HCT116 (cell line): ENCODE results near the gene GNB1L. TPM values are rescaled to one million over a fixed set of nuclear protein-coding genes. Genes with fewer than 3 reads are reported as not detected.

Experiments
- ATAC-seq: fragments of 200-7000 bp; cut with Tn5 transposase; 2 replicates; pipeline ENCODE4 v1.9.1; 2020; ENCODE audit warnings: mild to moderate bottlenecking, moderate library complexity
- BruUV-seq: library from RNA; stranded (reverse); fragments of 400-500 nt; replicated peaks from 2 replicates; lab custom pipeline; 2021; lab: Mats Ljungman, UMichigan
- CTCF ChIA-PET: fragments of 300-600 bp; sonication (Branson Sonifier 250); formaldehyde crosslinking; loops from one replicate; lab custom pipeline; 2021; ENCODE audit warnings: antibody characterized with exemption; lab: Charles Lee
- POLR2A ChIA-PET: fragments of 300-600, 350-600 bp; sonication (Branson Sonifier 250); formaldehyde crosslinking; loops from one replicate; lab custom pipeline; 2021; ENCODE audit warnings: antibody characterized with exemption; lab: Charles Lee
- RAD21 ChIA-PET, 2 experiments: fragments of 300-600 bp; sonication (Branson Sonifier 250); formaldehyde crosslinking; loops; one replicate each; lab custom pipeline; 2023; ENCODE audit warnings: low total read pairs in 2 of 2; ENCODE audit not compliant: uncharacterized antibody in 2 of 2, unreplicated experiment in 2 of 2, low non-redundant PET in 1 of 2; lab: Charles Lee
- DNase-seq: peaks from one replicate; pipeline ENCODE4 v3.0.0-alpha.2; 2010; ENCODE audit warnings: low read depth, low spot score
- H2AFZ ChIP-seq: fragments of 200-600 bp; shearing (Covaris generic), sonication (generic); 2 replicates; pipeline ENCODE4 v1.6.1; 2017; ENCODE audit warnings: low read depth, mixed run types, mixed read lengths, antibody characterized with exemption, low read length; ENCODE audit not compliant: poor library complexity, severe bottlenecking
- H3K27ac ChIP-seq: 2 replicates; pipeline ENCODE4 v1.5.1; 2012; ENCODE audit warnings: low read depth, low read length
- H3K27me3 ChIP-seq: fragments of 200-600 bp; sonication (generic); 2 replicates; pipeline ENCODE4 v1.6.1; 2016; ENCODE audit warnings: mixed run types, low read length, mixed read lengths; ENCODE audit not compliant: insufficient read depth
- H3K36me3 ChIP-seq, 2 experiments: fragments of 200-500 bp in 1 of 2; fragments of 200-600 bp in 1 of 2; sonication (Bioruptor generic) in 1 of 2; sonication (generic) in 1 of 2; 2 replicates each; pipeline versions ENCODE4 v1.5.1 to v1.6.1; 2014 to 2016; ENCODE audit warnings: low read length in 2 of 2, inconsistent platforms in 1 of 2, mixed read lengths in 1 of 2, mixed run types in 1 of 2; ENCODE audit not compliant: insufficient read depth in 2 of 2, control insufficient read depth in 1 of 2
- H3K4me1 ChIP-seq, 2 experiments: fragments of 200-600 bp in 1 of 2; sonication (generic) in 1 of 2; 2 replicates each; pipeline versions ENCODE4 v1.5.1 to v1.6.1; 2012 to 2017; ENCODE audit warnings: low read length in 2 of 2, inconsistent platforms in 1 of 2, mild to moderate bottlenecking in 1 of 2, mixed read lengths in 1 of 2, mixed run types in 1 of 2, moderate library complexity in 1 of 2; ENCODE audit not compliant: insufficient read depth in 2 of 2, control insufficient read depth in 1 of 2
- H3K4me2 ChIP-seq: fragments of 200-600 bp; sonication (generic); 2 replicates; pipeline ENCODE4 v1.6.1; 2017; ENCODE audit warnings: mixed run types, low read length, mixed read lengths
- H3K4me3 ChIP-seq, 2 experiments: fragments of 200-600 bp in 1 of 2; sonication (generic) in 1 of 2; replicated peaks in 1 of 2; 2 replicates each; pipeline ENCODE4 v1.5.1; 2011 to 2016; ENCODE audit warnings: low read length in 2 of 2, control low read depth in 1 of 2, low read depth in 1 of 2, mild to moderate bottlenecking in 1 of 2, mixed read lengths in 1 of 2, mixed run types in 1 of 2
- H3K79me2 ChIP-seq: fragments of 200-600 bp; sonication (generic); 2 replicates; pipeline ENCODE4 v1.6.1; 2017; ENCODE audit warnings: mild to moderate bottlenecking, mixed run types, low read length, moderate library complexity, mixed read lengths; ENCODE audit not compliant: insufficient read depth
- H3K9ac ChIP-seq: fragments of 200-600 bp; sonication (generic); 2 replicates; pipeline ENCODE4 v1.6.1; 2016; ENCODE audit warnings: low read length, mixed read lengths
- H3K9me2 ChIP-seq: fragments of 200-600 bp; sonication (generic), shearing (Covaris generic); 2 replicates; pipeline ENCODE4 v1.6.1; 2017; ENCODE audit warnings: mixed run types, mild to moderate bottlenecking, moderate library complexity; ENCODE audit not compliant: insufficient read depth
- H3K9me3 ChIP-seq, 2 experiments: fragments of 200-500 bp in 1 of 2; fragments of 200-600 bp in 1 of 2; sonication (Bioruptor generic) in 1 of 2; sonication (generic) in 1 of 2; 2 replicates each; pipeline ENCODE4 v1.6.1; 2014 to 2017; ENCODE audit warnings: low read length in 2 of 2, mixed read lengths in 2 of 2, inconsistent platforms in 1 of 2, low read depth in 1 of 2, mild to moderate bottlenecking in 1 of 2, mixed run types in 1 of 2, moderate library complexity in 1 of 2; ENCODE audit not compliant: control insufficient read depth in 1 of 2, insufficient read depth in 1 of 2
- H4K20me1 ChIP-seq: fragments of 200-600 bp; sonication (generic), shearing (Covaris generic); 2 replicates; pipeline ENCODE4 v1.6.1; 2017; ENCODE audit warnings: mixed run types, mild to moderate bottlenecking, moderate library complexity; ENCODE audit not compliant: insufficient read depth
- CEBPB ChIP-seq: IDR thresholded peaks from 2 replicates; pipeline ENCODE4 v1.6.1; 2012; ENCODE audit warnings: low read depth
- EGR1 ChIP-seq: IDR thresholded peaks from 2 replicates; pipeline ENCODE4 v1.6.1; 2012; ENCODE audit warnings: low read depth
- EZH2phosphoT487 ChIP-seq: fragments of 200-600 bp; IDR thresholded peaks from 2 replicates; pipeline ENCODE4 v1.6.1; 2018; ENCODE audit warnings: antibody characterized with exemption, borderline replicate concordance
- FOSL1 ChIP-seq: IDR thresholded peaks from 2 replicates; pipeline ENCODE4 v1.6.1; 2012; ENCODE audit warnings: low read depth
- TCF7L2 ChIP-seq: IDR thresholded peaks from 2 replicates; pipeline ENCODE4 v1.7.0; 2011; ENCODE audit warnings: borderline replicate concordance, inconsistent platforms; ENCODE audit not compliant: insufficient read depth, insufficient read length; ENCODE audit errors: extremely low read depth
- intact Hi-C: fragments of 100-400 bp; cut with micrococcal nuclease; formaldehyde crosslinking; loops from 2 replicates; pipeline ENCODE4 v1.10.0; 2022
- total RNA-seq: library from RNA; stranded (reverse); gene quantifications from one replicate; pipeline ENCODE4 v1.2.1, GENCODE V29; 2021; ENCODE audit not compliant: unreplicated experiment
- TF ChIP-seq, protein P1 (sequence below): IDR thresholded peaks from 2 replicates; pipeline ENCODE4 v1.6.1; 2011; ENCODE audit warnings: mild to moderate bottlenecking, low read length, moderate library complexity; ENCODE audit not compliant: insufficient replicate concordance; ENCODE audit errors: extremely low read depth

GNB1L gene
- total RNA-seq, 1 experiment from 2014 or later, result 12.1 TPM

DNA sequence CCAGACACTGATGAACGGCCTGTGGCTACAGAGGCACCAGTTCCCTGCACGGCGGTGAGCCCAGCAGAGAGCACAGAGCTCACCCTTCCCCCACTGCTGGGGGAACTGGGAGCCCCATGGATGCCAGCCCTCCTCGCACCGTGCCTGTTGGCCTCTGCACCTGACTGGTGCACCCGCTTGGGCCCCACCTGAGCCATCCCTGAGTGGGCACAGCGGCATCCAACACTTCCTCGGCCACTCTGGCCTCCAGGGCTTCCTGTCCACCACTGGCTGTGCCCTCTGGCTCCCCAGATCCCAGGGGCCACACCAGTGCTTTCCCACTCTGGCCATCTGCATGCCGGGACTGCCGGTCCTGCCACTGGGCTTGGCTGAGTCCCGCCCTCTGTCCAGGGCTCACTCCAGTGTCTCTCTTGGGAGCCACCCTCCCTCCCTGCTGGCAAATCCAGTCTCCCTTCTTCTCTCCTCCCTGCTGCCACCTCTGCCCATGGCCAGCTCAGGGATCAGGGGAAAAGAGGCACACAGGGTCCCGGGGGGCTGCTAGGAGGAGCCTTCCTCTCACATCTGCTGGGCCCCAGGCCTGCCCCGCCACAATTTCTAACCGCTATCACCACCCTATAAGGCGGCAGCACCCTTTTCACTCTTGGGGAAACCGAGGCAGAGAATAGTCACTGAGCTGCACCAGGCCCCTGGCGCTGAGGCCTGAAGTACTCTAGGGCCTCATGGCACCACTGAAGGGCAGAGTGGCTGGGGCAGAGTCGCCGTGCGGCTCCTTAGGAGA lies 33.0 kb downstream of the GNB1L start:
- no peaks in the 10 kb centered on the region for H3K9me2 ChIP-seq
- ChIA-PET RAD21 (no interaction called here), CTCF (no interaction called here), POLR2A (no interaction called here)
- H4K20me1 ChIP-seq, result no peaks in the 10 kb centered on the region
- DNase-seq, result no peak
- H3K9me3 ChIP-seq, result no peaks in the 10 kb centered on the region
- H3K79me2 ChIP-seq, result no peaks in the 10 kb centered on the region
- no peaks in the 10 kb centered on the region for H3K36me3 ChIP-seq
- H3K4me1 ChIP-seq, result no peaks in the 10 kb centered on the region
- H3K9ac ChIP-seq, result no peak overlapping the region
- ATAC-seq, result no peak
- H2AFZ ChIP-seq, result no peak overlapping the region
- BruUV-seq, result no TSS peak
- H3K27ac ChIP-seq, result no peak overlapping the region
- intact Hi-C loops, result no loop called here
- no peak for TF ChIP-seq CEBPB
- no peak for TF ChIP-seq FOSL1
- no peak for TF ChIP-seq TCF7L2
- TF ChIP-seq EZH2phosphoT487, result no peak
- TF ChIP-seq, protein P1, sequence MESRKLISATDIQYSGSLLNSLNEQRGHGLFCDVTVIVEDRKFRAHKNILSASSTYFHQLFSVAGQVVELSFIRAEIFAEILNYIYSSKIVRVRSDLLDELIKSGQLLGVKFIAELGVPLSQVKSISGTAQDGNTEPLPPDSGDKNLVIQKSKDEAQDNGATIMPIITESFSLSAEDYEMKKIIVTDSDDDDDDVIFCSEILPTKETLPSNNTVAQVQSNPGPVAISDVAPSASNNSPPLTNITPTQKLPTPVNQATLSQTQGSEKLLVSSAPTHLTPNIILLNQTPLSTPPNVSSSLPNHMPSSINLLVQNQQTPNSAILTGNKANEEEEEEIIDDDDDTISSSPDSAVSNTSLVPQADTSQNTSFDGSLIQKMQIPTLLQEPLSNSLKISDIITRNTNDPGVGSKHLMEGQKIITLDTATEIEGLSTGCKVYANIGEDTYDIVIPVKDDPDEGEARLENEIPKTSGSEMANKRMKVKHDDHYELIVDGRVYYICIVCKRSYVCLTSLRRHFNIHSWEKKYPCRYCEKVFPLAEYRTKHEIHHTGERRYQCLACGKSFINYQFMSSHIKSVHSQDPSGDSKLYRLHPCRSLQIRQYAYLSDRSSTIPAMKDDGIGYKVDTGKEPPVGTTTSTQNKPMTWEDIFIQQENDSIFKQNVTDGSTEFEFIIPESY, result no peak
- no peak for TF ChIP-seq EGR1
- H3K27me3 ChIP-seq, result no peaks in the 10 kb centered on the region
- no peak overlapping the region for H3K4me2 ChIP-seq
- H3K4me3 ChIP-seq, result no peak overlapping the region
